T follicular helper cell (primary cell): ENCODE measurements around the gene MATK.

Experiments used
- DNase-seq: peaks from one replicate; pipeline ENCODE4 v3.0.0-alpha.2; 2020; ENCODE audit warnings: low read depth

MATK gene

GRCh38 chr19:3788996-3789778 is 3.0 kb upstream of the MATK start:
- no peak for DNase-seq

GRCh38 chr19:3785451-3785937 is 687 bp downstream of the MATK start:
- no peak for DNase-seq

- DNase-seq: no peak
Observed at GRCh38 chr19:3784607-3785450, 1.4 kb downstream of the MATK start.

GRCh38 chr19:3783660-3784584 is 2.3 kb downstream of the MATK start:
- DNase-seq: no peak

GRCh38 chr19:3782903-3783302 is 3.3 kb downstream of the MATK start:
- DNase-seq: no peak

GRCh38 chr19:3782330-3782729 is 3.9 kb downstream of the MATK start:
- DNase-seq: no peak

- DNase-seq: no peak
Observed at GRCh38 chr19:3781603-3782002, 4.6 kb downstream of the MATK start.

GRCh38 chr19:3780786-3781304 is 5.3 kb downstream of the MATK start:
- DNase-seq: no peak

- no peak for DNase-seq
Observed at GRCh38 chr19:3778899-3779723, 7.1 kb downstream of the MATK start.

GRCh38 chr19:3778104-3778867 is 7.9 kb downstream of the MATK start:
- DNase-seq: no peak

- no peak for DNase-seq
Observed at GRCh38 chr19:3776479-3777040, 9.6 kb downstream of the MATK start.

GRCh38 chr19:3775831-3776230 is 10.3 kb downstream of the MATK start:
- DNase-seq: no peak

GRCh38 chr19:3775374-3775711 is 10.8 kb downstream of the MATK start:
- DNase-seq: no peak

GRCh38 chr19:3774621-3775373 is 11.4 kb downstream of the MATK start:
- DNase-seq: no peak

- DNase-seq: no peak
Observed at GRCh38 chr19:3773814-3774515, 12.2 kb downstream of the MATK start.

- DNase-seq: no peak
Observed at GRCh38 chr19:3771906-3772455, 14.2 kb downstream of the MATK start, which contains the start of gene RAX2. RAX2 (minus strand) TSS chr19:3772228; CDS start chr19:3771742, 486 bp downstream.

- DNase-seq: no peak
Observed at GRCh38 chr19:3771000-3771905, 14.9 kb downstream of the MATK start.
